OCI-LY3 (cell line): Measurements from ENCODE around the gene AP3S1.

Experiments used
- CTCF ChIP-seq: fragments of 200-600, 300-600 bp; sonication (generic); IDR thresholded peaks from 2 replicates; pipeline ENCODE4 v1.5.1; 2014; ENCODE audit warnings: antibody characterized with exemption, low read length, low read depth
- EZH2phosphoT487 ChIP-seq: fragments of 200-600 bp; shearing (Covaris generic); IDR thresholded peaks from 2 replicates; pipeline ENCODE4 v1.6.1; 2018; ENCODE audit warnings: antibody characterized with exemption, mixed run types, low read depth

- TF ChIP-seq CTCF, result no peak
- no peak for TF ChIP-seq EZH2phosphoT487
Measured at GRCh38 chr5:115842089-115842935, 577 bp downstream of the AP3S1 start.
